Measurements from ENCODE around the gene RAD51.
A peak's percentile ranks its signal among the peaks of the same experiment; 100 is the strongest.

Gene RAD51

GRCh38 chr15:40696228-40696627 is 1.3 kb downstream of the RAD51 start:
- peak overlapping the region; percentile 62 for H3K4me3 ChIP-seq (replicated peaks; ENCODE audit: low read depth, low read length)
- TF ChIP-seq CTCF (IDR thresholded peaks at IDR 0.05; ENCODE audit: low read depth, low read length, missing control alignments): no peak
- no peak for DNase-seq (ENCODE audit: extremely low read depth, low read depth)

- no peak for DNase-seq (ENCODE audit: extremely low read depth, low read depth)
- no peak overlapping the region for H3K4me3 ChIP-seq (replicated peaks; ENCODE audit: low read depth, low read length)
Measured at GRCh38 chr15:40697916-40698315, 2.9 kb downstream of the RAD51 start.

GRCh38 chr15:40702077-40702476 is 7.1 kb downstream of the RAD51 start:
- H3K4me3 ChIP-seq (replicated peaks; ENCODE audit: low read depth, low read length): no peak overlapping the region
- DNase-seq (ENCODE audit: extremely low read depth, low read depth): no peak
- no peak for TF ChIP-seq CTCF (IDR thresholded peaks at IDR 0.05; ENCODE audit: low read depth, low read length, missing control alignments)

More at GRCh38 chr15:40697916-40698315, 2.9 kb downstream of the RAD51 start:
- TF ChIP-seq CTCF (IDR thresholded peaks at IDR 0.05; ENCODE audit: low read depth, low read length, missing control alignments): no peak

DNA sequence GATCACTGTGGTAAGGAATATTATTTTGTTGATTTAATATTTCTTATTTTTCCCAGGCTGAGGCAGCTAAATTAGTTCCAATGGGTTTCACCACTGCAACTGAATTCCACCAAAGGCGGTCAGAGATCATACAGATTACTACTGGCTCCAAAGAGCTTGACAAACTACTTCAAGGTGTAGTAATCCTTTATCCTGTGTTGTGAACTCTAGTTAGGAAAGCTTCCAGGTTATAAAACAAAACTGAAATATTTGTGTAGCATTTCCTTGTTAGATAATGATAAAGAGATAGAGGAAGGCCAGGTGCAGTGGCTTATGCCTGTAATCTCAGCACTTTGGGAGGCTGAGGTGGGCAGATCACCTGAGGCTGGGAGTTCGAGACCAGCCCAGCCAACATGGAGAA is 11.1 kb downstream of the RAD51 start:
- H3K4me3 ChIP-seq (replicated peaks; ENCODE audit: low read depth, low read length): no peak overlapping the region
- no peak for DNase-seq (ENCODE audit: extremely low read depth, low read depth)
- TF ChIP-seq CTCF (IDR thresholded peaks at IDR 0.05; ENCODE audit: low read depth, low read length, missing control alignments): no peak

DNA sequence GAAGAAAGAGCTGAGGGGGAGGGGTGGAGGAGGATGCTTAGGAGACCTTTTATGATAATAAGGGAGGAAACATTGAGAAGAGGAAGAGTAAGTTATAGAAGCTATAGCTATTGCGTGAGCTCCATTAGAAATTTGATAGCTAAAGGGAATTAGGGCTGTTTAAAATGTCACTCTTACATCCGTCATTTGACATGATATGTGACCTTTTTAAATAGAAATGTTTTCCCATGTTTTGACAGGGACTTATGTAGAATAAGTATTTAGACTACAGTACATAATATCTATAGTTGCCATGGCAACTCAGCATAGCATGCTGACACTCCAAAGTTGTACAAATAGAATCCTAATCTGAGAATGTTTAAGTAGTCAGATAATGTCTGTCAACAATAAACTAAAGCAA is 19.2 kb downstream of the RAD51 start:
- no peak for DNase-seq (ENCODE audit: extremely low read depth, low read depth)
- TF ChIP-seq CTCF (IDR thresholded peaks at IDR 0.05; ENCODE audit: low read depth, low read length, missing control alignments): no peak
- no peak overlapping the region for H3K4me3 ChIP-seq (replicated peaks; ENCODE audit: low read depth, low read length)

DNA sequence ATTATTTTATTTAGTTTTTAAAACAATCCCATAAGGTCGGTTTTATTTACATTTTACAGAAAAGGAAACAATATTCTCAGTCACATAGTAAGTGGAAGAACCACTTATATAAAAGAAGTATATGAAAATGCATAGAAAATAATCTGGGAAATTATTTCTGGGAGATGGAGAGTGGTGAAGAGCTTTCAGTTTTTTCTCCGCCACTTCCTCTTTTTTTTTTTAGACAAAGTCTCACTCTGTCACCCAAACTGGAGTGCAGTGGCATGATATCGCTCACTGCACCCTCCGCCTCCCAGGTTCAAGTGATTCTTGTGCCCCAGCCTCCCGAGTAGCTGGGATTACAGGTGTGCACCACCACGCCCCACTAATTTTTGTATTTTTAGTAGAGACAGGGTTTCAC is 21.2 kb downstream of the RAD51 start:
- no peak for TF ChIP-seq CTCF (IDR thresholded peaks at IDR 0.05; ENCODE audit: low read depth, low read length, missing control alignments)
- no peak for DNase-seq (ENCODE audit: extremely low read depth, low read depth)
- H3K4me3 ChIP-seq (replicated peaks; ENCODE audit: low read depth, low read length): no peak overlapping the region

- no peak overlapping the region for H3K4me3 ChIP-seq (replicated peaks; ENCODE audit: low read depth, low read length)
- no peak for DNase-seq (ENCODE audit: extremely low read depth, low read depth)
- no peak for TF ChIP-seq CTCF (IDR thresholded peaks at IDR 0.05; ENCODE audit: low read depth, low read length, missing control alignments)
Measured at GRCh38 chr15:40721701-40722100, 26.7 kb downstream of the RAD51 start.
